Neural progenitor cell (in vitro differentiated cells): Measurements from ENCODE around the gene TMEM115. TPM values are rescaled to one million over a fixed set of nuclear protein-coding genes. Genes with fewer than 3 reads are reported as not detected.

ENCODE experiments used
- DNase-seq: peaks from one replicate; pipeline ENCODE4 v3.0.0-alpha.2; 2016; ENCODE audit warnings: low spot score
- H2AFZ ChIP-seq: fragments of 200-600 bp; sonication (generic); replicated peaks from 2 replicates; pipeline ENCODE4 v1.6.1; 2016; ENCODE audit warnings: antibody characterized with exemption
- H3F3A ChIP-seq: fragments of 200-600 bp; sonication (generic); 2 replicates; pipeline ENCODE4 v1.6.1; 2016; ENCODE audit warnings: antibody characterized with exemption, low read depth
- H3K27ac ChIP-seq: fragments of 200-600 bp; sonication (generic); 2 replicates; pipeline ENCODE4 v1.5.1; 2016; ENCODE audit warnings: mild to moderate bottlenecking
- H3K27me3 ChIP-seq: fragments of 200-600 bp; sonication (generic); 2 replicates; pipeline ENCODE4 v1.6.1; 2016; ENCODE audit warnings: mild to moderate bottlenecking, moderate library complexity
- H3K36me3 ChIP-seq: fragments of 200-600 bp; sonication (generic); 2 replicates; pipeline ENCODE4 v1.5.1; 2016
- H3K4me1 ChIP-seq: fragments of 200-600 bp; sonication (generic); 2 replicates; pipeline ENCODE4 v1.6.1; 2016; ENCODE audit warnings: mixed run types
- H3K4me2 ChIP-seq: fragments of 200-600 bp; sonication (generic); 2 replicates; pipeline ENCODE4 v1.6.1; 2016
- H3K4me3 ChIP-seq: fragments of 200-600 bp; sonication (generic); 2 replicates; pipeline ENCODE4 v1.5.1; 2016
- H3K79me2 ChIP-seq: fragments of 200-600 bp; sonication (generic); 2 replicates; pipeline ENCODE4 v1.6.1; 2016; ENCODE audit warnings: low read depth
- H3K9ac ChIP-seq: fragments of 200-600 bp; sonication (generic); 2 replicates; pipeline ENCODE4 v1.6.1; 2016
- H3K9me3 ChIP-seq: fragments of 200-600 bp; sonication (generic); 2 replicates; pipeline ENCODE4 v1.5.1; 2016; ENCODE audit warnings: low read depth
- H4K20me1 ChIP-seq: fragments of 200-600 bp; sonication (generic); 2 replicates; pipeline ENCODE4 v1.6.1; 2016; ENCODE audit warnings: low read depth
- H3K27ac Mint-ChIP-seq: 3 replicates; pipeline ENCODE4 v1.8.0; 2021; ENCODE audit warnings: mixed read lengths
- H3K27me3 Mint-ChIP-seq: 2 replicates; pipeline ENCODE4 v1.8.0; 2022; ENCODE audit warnings: low read depth, mild to moderate bottlenecking, inconsistent platforms, moderate library complexity, mixed read lengths; ENCODE audit not compliant: insufficient read depth
- H3K36me3 Mint-ChIP-seq: 3 replicates; pipeline ENCODE4 v1.8.0; 2021; ENCODE audit warnings: mixed read lengths
- H3K4me1 Mint-ChIP-seq: 3 replicates; pipeline ENCODE4 v1.8.0; 2021; ENCODE audit warnings: mixed read lengths
- H3K4me3 Mint-ChIP-seq: 3 replicates; pipeline ENCODE4 v1.8.0; 2021; ENCODE audit warnings: mild to moderate bottlenecking, moderate library complexity, mixed read lengths
- H3K9me3 Mint-ChIP-seq: 3 replicates; pipeline ENCODE4 v1.8.0; 2020; ENCODE audit warnings: mixed read lengths
- EZH2 ChIP-seq: fragments of 200-600 bp; sonication (generic); IDR thresholded peaks from 2 replicates; pipeline ENCODE4 v1.6.1; 2017; ENCODE audit warnings: antibody characterized with exemption, mild to moderate bottlenecking, moderate library complexity
- EZH2phosphoT487 ChIP-seq: fragments of 200-600 bp; sonication (generic); IDR thresholded peaks from 2 replicates; pipeline ENCODE4 v1.6.1; 2017; ENCODE audit warnings: antibody characterized with exemption
- total RNA-seq: library from RNA; depleted of rRNA; stranded (reverse); fragments of >200 nt; gene quantifications from 2 replicates; pipeline ENCODE4 v1.2.3, GENCODE V29; 2015; ENCODE audit warnings: low replicate concordance
- TF ChIP-seq, protein P1 (sequence below): fragments of 200-600 bp; sonication (generic); IDR thresholded peaks from 2 replicates; pipeline ENCODE4 v1.5.1; 2017; ENCODE audit warnings: antibody characterized with exemption, mild to moderate bottlenecking

Gene TMEM115
- total RNA-seq, 1 donor from 2014 or later: 6.3 TPM

GRCh38 chr3:50323614-50324199 lies 35.6 kb downstream of the TMEM115 start:
- Histone ChIP-seq H2AFZ (no peak overlapping the region), H3K4me3 (no peak overlapping the region), H3K79me2 (peaks cover 38% of the 10 kb centered on the region), H3K9ac (no peak overlapping the region), H3K27me3 (no peaks in the 10 kb centered on the region), H3K36me3 (no peaks in the 10 kb centered on the region), H3F3A (peaks cover 40% of the 10 kb centered on the region), H4K20me1 (peaks cover 34% of the 10 kb centered on the region), H3K4me1 (peaks cover 37% of the 10 kb centered on the region), H3K9me3 (no peaks in the 10 kb centered on the region), H3K4me2 (no peak overlapping the region), H3K27ac (no peak overlapping the region)
- DNase-seq: no peak
- Mint-ChIP-seq H3K9me3 (no peaks in the 10 kb centered on the region), H3K36me3 (peaks cover 12% of the 10 kb centered on the region), H3K4me1 (peaks cover 55% of the 10 kb centered on the region), H3K27ac (no peak overlapping the region), H3K27me3 (peaks cover 4% of the 10 kb centered on the region), H3K4me3 (no peak overlapping the region)
- TF ChIP-seq EZH2phosphoT487 (no peak), EZH2 (no peak)
- TF ChIP-seq, protein P1, sequence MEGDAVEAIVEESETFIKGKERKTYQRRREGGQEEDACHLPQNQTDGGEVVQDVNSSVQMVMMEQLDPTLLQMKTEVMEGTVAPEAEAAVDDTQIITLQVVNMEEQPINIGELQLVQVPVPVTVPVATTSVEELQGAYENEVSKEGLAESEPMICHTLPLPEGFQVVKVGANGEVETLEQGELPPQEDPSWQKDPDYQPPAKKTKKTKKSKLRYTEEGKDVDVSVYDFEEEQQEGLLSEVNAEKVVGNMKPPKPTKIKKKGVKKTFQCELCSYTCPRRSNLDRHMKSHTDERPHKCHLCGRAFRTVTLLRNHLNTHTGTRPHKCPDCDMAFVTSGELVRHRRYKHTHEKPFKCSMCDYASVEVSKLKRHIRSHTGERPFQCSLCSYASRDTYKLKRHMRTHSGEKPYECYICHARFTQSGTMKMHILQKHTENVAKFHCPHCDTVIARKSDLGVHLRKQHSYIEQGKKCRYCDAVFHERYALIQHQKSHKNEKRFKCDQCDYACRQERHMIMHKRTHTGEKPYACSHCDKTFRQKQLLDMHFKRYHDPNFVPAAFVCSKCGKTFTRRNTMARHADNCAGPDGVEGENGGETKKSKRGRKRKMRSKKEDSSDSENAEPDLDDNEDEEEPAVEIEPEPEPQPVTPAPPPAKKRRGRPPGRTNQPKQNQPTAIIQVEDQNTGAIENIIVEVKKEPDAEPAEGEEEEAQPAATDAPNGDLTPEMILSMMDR: no peak

- no peak for DNase-seq
- peaks cover 44% of the 10 kb centered on the region for H3K79me2 ChIP-seq
- H3K27me3 Mint-ChIP-seq: peaks cover 4% of the 10 kb centered on the region
- no peaks in the 10 kb centered on the region for H3K27me3 ChIP-seq
- H3K27ac Mint-ChIP-seq: peak overlapping the region; percentile 53
- TF ChIP-seq, protein P1: no peak
- H3K4me3 Mint-ChIP-seq: peak overlapping the region; percentile 88
- no peaks in the 10 kb centered on the region for H3K9me3 Mint-ChIP-seq
- no peak overlapping the region for H3K27ac ChIP-seq
- no peak overlapping the region for H3K4me2 ChIP-seq
- H2AFZ ChIP-seq: no peak overlapping the region
- H3K9me3 ChIP-seq: no peaks in the 10 kb centered on the region
- no peak overlapping the region for H3K9ac ChIP-seq
- no peaks in the 10 kb centered on the region for H3K36me3 ChIP-seq
- H3F3A ChIP-seq: peaks cover 35% of the 10 kb centered on the region
- H3K36me3 Mint-ChIP-seq: peaks cover 16% of the 10 kb centered on the region
- peaks cover 36% of the 10 kb centered on the region for H4K20me1 ChIP-seq
- H3K4me1 ChIP-seq: peaks cover 34% of the 10 kb centered on the region
- no peak overlapping the region for H3K4me3 ChIP-seq
- H3K4me1 Mint-ChIP-seq: peaks cover 54% of the 10 kb centered on the region
These were observed 36.2 kb downstream of the TMEM115 start for GRCh38 chr3:50323092-50323600.

- no peak for TF ChIP-seq EZH2
- TF ChIP-seq EZH2phosphoT487: no peak
- TF ChIP-seq, protein P1: no peak
- peaks cover 35% of the 10 kb centered on the region for H3F3A ChIP-seq
- peak within 1 kb of the TSS; percentile 88 for H3K4me2 ChIP-seq
- peaks cover 17% of the 10 kb centered on the region for H3K36me3 Mint-ChIP-seq
- no peaks in the 10 kb centered on the region for H3K9me3 Mint-ChIP-seq
- H3K27me3 ChIP-seq: no peaks in the 10 kb centered on the region
- peaks cover 34% of the 10 kb centered on the region for H3K4me1 ChIP-seq
- H3K9me3 ChIP-seq: no peaks in the 10 kb centered on the region
- peaks cover 40% of the 10 kb centered on the region for H4K20me1 ChIP-seq
- peak; percentile 61 for DNase-seq
- peaks cover 4% of the 10 kb centered on the region for H3K27me3 Mint-ChIP-seq
- peak within 1 kb of the TSS; percentile 88 for H3K4me3 Mint-ChIP-seq
- peak within 1 kb of the TSS; percentile 84 for H3K4me3 ChIP-seq
- peak within 1 kb of the TSS; percentile 100 for H3K27ac Mint-ChIP-seq
- H3K9ac ChIP-seq: peak within 1 kb of the TSS; percentile 91
- H3K4me1 Mint-ChIP-seq: peaks cover 51% of the 10 kb centered on the region
- peak within 1 kb of the TSS; percentile 95 for H2AFZ ChIP-seq
- H3K36me3 ChIP-seq: no peaks in the 10 kb centered on the region
- H3K27ac ChIP-seq: peak within 1 kb of the TSS; percentile 99
- H3K79me2 ChIP-seq: peaks cover 46% of the 10 kb centered on the region
These were observed 36.8 kb downstream of the TMEM115 start, which contains the start of gene HYAL2 for GRCh38 chr3:50322386-50323091. TSS of gene HYAL2 (minus strand) at chr3:50322745. CDS start at chr3:50320489, 2,256 bp downstream.
